Measurements from ENCODE around the gene IL31.
A peak's percentile ranks its signal among the peaks of the same experiment; 100 is the strongest.
"Not testable (repeated sequence)": the region's sequence is repeated elsewhere in the genome, so short reads cannot be mapped to it uniquely, and the experiment has no call there.

IL31 gene

GRCh38 chr12:122174155-122174845 lies at the start of gene IL31:
TSS of gene IL31 (minus strand) at chr12:122174221. CDS start at chr12:122174172, 49 bp downstream.
- DNase-seq = no peak

DNA sequence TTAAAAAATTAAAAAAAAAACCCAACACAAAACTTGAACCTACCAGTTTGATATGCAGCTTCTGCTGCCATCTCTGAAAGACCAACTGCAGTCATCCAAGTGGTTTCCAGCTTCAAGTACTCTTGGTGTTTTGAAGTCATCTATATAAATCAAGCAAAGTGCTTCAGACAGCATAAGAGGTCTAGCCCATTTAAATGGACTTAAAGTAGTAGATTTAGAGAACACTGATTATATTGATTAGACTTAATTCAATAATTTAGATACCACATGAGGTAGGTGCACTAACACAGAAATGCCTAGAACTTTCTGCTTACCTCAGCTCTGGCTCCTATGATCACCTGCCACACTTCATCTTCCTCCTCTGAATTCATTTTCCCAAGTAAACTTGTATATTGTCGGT lies 42.4 kb upstream of the IL31 start:
- DNase-seq = no peak

DNA sequence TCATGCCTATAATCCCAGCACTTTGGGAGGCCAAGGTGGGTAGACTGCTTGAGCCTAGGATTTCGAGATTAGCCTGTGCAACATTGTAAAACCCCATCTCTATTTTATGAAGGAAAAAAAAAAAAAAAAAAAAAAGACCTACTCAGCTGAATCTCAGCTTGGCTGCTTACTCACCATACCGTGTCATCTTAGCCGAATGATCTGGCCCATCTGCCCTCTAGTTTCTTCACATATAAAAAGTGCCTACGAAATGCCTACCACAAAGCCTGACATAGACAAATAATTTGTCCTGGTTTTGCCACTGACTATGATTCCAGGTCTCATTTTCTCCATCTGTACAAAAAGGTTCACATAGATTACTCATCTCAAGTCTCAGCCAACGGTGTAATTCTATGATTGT lies 41.8 kb upstream of the IL31 start:
- peak; percentile 44 for DNase-seq

- no peak for DNase-seq
These were observed 34.2 kb upstream of the IL31 start for GRCh38 chr12:122208073-122208820.

DNA sequence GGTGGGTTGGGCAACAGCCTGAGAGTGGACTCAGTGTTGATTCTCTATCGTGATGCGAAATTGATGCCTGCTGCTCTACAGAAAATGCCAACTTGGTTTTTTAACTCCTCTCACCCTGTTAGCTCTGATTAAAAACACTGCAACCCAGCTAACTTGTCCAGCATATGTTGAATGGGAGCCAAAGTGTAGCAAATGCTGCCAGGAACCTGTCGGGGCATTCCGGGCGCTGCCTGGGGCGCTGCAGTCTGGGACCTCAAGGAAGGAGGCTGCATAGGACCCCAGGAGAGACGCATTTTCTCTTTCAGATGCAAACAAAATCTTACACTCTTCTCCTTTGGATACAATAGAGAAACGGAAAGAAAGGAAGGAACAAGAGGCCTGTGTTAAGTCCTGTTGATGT lies 33.4 kb upstream of the IL31 start:
- no peak for DNase-seq

- no peak for DNase-seq
These were observed 33.0 kb upstream of the IL31 start for GRCh38 chr12:122206976-122207375.

GRCh38 chr12:122206111-122206881 lies 32.3 kb upstream of the IL31 start:
- no peak for DNase-seq

GRCh38 chr12:122205053-122205925 lies 31.3 kb upstream of the IL31 start:
- no peak for DNase-seq

GRCh38 chr12:122204167-122205052 lies 30.4 kb upstream of the IL31 start:
- DNase-seq = no peak

- peak; percentile 64 for DNase-seq
These were observed 29.5 kb upstream of the IL31 start, which contains the start of gene B3GNT4 for GRCh38 chr12:122203301-122204166. TSS of gene B3GNT4 (plus strand) at chr12:122203709. CDS start at chr12:122204619, 910 bp downstream.

GRCh38 chr12:122202811-122203210 lies 28.8 kb upstream of the IL31 start:
- DNase-seq = not testable (repeated sequence)

- no peak for DNase-seq
These were observed 28.0 kb upstream of the IL31 start for GRCh38 chr12:122202017-122202416.

DNA sequence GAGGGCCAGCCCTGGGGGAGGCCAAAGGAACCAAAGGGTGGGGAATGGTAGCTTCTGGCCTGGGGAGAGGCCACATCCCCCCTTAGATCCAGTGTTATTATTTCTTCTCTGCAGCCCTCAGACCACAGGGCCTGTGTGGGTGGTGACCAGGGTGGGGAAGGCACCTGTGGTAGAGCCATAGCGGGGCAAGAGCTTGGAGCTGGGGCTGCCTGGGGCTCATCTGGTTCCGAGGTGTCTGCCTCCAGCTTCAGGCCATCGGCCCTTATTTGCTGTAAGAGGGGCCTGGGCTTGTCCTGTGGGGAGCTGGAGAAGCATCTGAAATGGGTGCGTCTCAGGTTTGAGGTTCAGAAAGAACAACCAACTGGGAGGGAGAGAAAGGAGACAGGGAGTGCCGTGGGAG lies 27.4 kb upstream of the IL31 start:
- DNase-seq = no peak

DNA sequence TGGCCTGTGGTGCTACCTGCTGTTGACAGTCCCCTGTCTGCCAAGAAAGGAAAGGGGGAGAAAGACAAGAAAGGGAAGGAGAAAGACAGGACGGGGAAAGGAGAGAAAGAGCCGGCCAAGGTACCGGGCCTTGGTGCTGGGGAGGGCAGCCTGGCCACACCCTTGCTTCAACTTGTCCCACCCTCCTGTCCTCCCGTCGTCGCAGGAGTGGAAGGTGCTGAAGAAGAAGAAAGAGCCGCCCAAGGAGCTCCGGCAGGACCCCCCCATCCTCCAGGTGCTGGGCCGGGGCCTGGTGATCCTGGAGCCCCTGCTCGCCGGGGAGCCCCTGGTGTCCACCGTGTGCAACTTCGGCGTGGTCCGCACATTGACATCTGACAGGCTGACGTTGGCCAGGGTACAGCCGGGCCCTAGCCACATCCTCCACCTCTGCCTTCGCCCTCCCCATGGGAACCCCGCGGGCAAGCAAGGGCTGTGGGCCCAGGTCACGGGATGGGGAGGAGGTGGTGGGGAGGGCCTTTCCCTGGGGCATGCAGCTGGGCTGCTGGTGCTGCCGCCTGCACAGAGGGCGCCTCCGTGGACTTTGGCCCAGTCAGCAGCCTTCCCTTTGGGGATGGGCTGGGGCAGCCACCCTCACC lies 26.6 kb upstream of the IL31 start:
- no peak for DNase-seq

DNA sequence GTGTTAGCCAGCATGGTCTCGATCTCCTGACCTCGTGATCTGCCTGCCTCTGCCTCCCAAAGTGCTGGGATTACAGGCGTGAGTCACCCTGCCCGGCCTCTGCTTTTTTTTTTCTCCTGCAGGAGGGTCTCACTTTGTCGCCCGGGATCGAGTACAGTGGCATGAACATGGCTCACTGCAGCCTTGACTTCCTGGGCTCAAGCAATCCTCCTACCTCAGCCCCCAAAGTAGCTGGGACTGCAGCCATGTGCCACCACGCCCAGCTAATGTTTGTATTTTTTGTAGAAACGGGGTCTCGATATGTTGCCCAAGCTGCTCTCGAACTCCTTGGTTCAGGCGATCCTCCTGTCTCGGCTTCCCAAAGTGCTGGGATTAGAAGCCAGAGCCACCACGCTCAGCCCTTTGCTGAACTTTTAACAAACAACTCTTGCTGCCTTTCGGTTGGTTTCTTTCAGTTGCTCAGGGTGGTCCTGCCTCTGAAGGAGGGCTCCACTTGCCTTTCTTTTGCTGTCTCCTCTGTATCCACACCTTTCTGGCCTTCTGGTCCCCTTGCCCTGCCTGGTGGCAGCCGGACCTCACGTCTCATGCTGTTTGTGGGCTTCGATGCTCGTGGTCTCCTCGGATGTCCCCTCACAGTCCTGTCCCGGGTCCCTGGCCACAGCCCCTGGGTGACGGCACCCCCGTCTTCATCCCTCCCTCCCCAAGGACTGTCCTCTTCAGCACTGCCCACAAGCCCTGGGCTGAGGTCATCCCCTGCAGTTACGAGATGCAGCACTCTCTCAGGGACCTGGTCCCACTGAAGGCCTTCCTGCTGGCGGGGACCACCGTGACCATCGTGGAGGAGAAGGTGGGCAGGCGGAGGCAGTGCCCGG lies 25.7 kb upstream of the IL31 start:
- DNase-seq = no peak

GRCh38 chr12:122197612-122197966 lies 23.6 kb upstream of the IL31 start:
- DNase-seq = no peak

GRCh38 chr12:122195405-122195804 lies 21.4 kb upstream of the IL31 start:
- no peak for DNase-seq

- no peak for DNase-seq
These were observed 20.8 kb upstream of the IL31 start for GRCh38 chr12:122194804-122195203.

DNA sequence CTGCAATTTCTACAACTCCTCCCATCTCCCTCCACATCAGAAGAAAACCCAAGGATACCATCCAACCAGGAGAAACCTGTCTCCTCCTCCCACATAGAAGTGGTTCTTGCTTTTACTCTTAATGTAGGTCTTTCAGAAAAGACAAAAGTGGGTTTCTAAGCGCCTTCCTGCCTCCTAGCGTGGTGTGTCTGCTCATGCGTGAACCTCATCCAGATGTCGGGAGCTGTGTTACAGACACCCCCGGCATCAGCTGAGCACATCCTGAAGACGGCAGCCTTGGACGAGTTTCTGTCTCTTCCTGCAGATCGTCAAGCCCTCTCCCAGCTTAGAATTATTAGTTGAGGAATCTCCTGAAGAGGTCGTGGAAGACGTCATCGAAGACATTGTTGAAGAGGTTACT lies 18.4 kb upstream of the IL31 start:
- no peak for DNase-seq

Measured in EL (cell line).